Fibroblast of lung (primary cell): ENCODE results near the gene NCAM2.

Experiments
- EZH2 ChIP-seq: IDR thresholded peaks from 2 replicates; pipeline ENCODE4 v1.5.1; 2012; ENCODE audit warnings: low read length, control low read depth, mild to moderate bottlenecking; ENCODE audit errors: missing control alignments
- TF ChIP-seq, protein P1 (sequence below), 2 donors: IDR thresholded peaks in 1 of 2; conservative IDR thresholded peaks in 1 of 2; 1 replicate in 1 of 2; 2 replicates in 1 of 2; pipeline ENCODE4 v1.5.1; 2011 to 2012; ENCODE audit warnings: low read length in 2 of 2, control low read depth in 1 of 2, inconsistent platforms in 1 of 2, low read depth in 1 of 2, mild to moderate bottlenecking in 1 of 2

DNA sequence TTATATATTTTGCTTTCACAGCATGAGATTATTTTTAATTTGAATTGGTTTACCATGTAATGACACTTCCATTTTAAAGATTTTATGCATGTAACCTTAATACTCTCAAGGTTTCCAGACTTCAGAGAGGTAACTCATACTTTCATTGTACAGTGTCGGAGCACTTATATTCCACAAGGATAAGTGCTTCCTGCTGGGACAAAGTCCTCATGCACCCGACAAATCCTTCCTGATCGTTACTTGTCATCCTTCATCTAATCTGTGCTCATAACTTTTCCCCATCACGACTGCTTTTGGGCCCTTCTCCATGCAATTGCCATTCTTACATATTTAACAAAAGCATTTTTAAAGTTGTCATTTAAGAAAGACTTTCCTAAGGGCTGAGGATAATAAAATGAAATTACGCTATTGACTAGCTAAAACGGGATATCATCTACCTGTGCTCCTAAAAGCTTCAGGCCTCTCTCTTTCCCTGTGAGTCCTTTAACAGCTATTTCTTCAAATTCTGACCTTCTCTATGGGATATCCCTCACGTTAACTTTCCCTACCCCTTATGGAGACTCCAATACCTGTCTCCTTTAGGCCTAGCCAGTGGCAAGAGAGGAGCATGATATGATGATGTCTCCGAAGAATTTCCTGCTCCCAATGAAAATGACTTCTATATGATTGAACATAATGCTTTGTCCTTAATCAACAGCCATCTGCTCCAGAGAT lies 59.3 kb downstream of the NCAM2 start:
- TF ChIP-seq, protein P1, sequence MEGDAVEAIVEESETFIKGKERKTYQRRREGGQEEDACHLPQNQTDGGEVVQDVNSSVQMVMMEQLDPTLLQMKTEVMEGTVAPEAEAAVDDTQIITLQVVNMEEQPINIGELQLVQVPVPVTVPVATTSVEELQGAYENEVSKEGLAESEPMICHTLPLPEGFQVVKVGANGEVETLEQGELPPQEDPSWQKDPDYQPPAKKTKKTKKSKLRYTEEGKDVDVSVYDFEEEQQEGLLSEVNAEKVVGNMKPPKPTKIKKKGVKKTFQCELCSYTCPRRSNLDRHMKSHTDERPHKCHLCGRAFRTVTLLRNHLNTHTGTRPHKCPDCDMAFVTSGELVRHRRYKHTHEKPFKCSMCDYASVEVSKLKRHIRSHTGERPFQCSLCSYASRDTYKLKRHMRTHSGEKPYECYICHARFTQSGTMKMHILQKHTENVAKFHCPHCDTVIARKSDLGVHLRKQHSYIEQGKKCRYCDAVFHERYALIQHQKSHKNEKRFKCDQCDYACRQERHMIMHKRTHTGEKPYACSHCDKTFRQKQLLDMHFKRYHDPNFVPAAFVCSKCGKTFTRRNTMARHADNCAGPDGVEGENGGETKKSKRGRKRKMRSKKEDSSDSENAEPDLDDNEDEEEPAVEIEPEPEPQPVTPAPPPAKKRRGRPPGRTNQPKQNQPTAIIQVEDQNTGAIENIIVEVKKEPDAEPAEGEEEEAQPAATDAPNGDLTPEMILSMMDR (conservative IDR thresholded peaks at IDR 0.05 in 1 of 2, IDR thresholded peaks at IDR 0.05 in 1 of 2; ENCODE audit: low read depth in 1 of 2, low read length in 2 of 2), result no peak
- TF ChIP-seq EZH2, result no peak
